ENCODE measurements around the gene IRF8. TPM values are rescaled to one million over a fixed set of nuclear protein-coding genes. Genes with fewer than 3 reads are reported as not detected.

The IRF8 gene
- total and polyA plus RNA-seq, 2 of the 4 experiments (the other 2 are of a cell fraction): not detected

GRCh38 chr16:85946541-85947124, 47.7 kb downstream of the IRF8 start:
- intact Hi-C loops (cut with micrococcal nuclease): no loop called here
- no peak overlapping the region for H3K27ac ChIP-seq (ENCODE audit: insufficient read depth, low read length)
- no peak overlapping the region for H3K9ac ChIP-seq (ENCODE audit: low read depth, low read length)
- H3K18ac ChIP-seq (ENCODE audit: low read depth, low read length): no peak overlapping the region
- in situ Hi-C loops (cut with MboI; ENCODE audit: low sequenced_read_pairs): no loop called here
- H3K9me3 ChIP-seq (ENCODE audit: control insufficient read depth, insufficient read depth, low read length): no peaks in the 10 kb centered on the region
- H2AK5ac ChIP-seq (ENCODE audit: low read depth, low read length): no peak overlapping the region
- no peak overlapping the region for H3K14ac ChIP-seq (replicated peaks; ENCODE audit: low read depth, low read length)
- H2BK20ac ChIP-seq (ENCODE audit: low read depth, low read length): no peak overlapping the region
- no peak overlapping the region for H2AFZ ChIP-seq (replicated peaks; ENCODE audit: low read length, poor library complexity)
- BruUV-seq (replicated peaks): no TSS peak
- WGBS, 2 experiments (ENCODE audit: extremely low coverage in 2 of 2, insufficient read length in 1 of 2): 56% methylated on average over 8 of the region's 13 CpGs; no CpG with 5 or more reads in 1 of the 2 experiments
- H2BK5ac ChIP-seq (ENCODE audit: low read depth, low read length, poor library complexity, severe bottlenecking): no peak overlapping the region
- H4K20me1 ChIP-seq (ENCODE audit: insufficient read depth, low read length): no peaks in the 10 kb centered on the region
- H4K5ac ChIP-seq (ENCODE audit: low read depth, low read length): no peak overlapping the region
- DNase-seq: no peak
- no peak for ATAC-seq (ENCODE audit: low read depth)
- H3K56ac ChIP-seq (ENCODE audit: extremely low read depth, insufficient read depth, low read length): no peak overlapping the region
- H3K27me3 ChIP-seq (ENCODE audit: control insufficient read depth, insufficient read depth, low read length): peaks cover 80% of the 10 kb centered on the region
- H4K91ac ChIP-seq (ENCODE audit: insufficient read depth, low read depth, low read length): no peak overlapping the region
- no peak overlapping the region for H3K4me3 ChIP-seq (ENCODE audit: insufficient read depth, low read depth, low read length)
- no peaks in the 10 kb centered on the region for H3K4me1 ChIP-seq (ENCODE audit: control insufficient read depth, insufficient read depth, low read length)
- H3K79me1 ChIP-seq (ENCODE audit: low read depth in 1 of 2, low read length in 2 of 2): no peaks in the 10 kb centered on the region
- dilution Hi-C loops (cut with HindIII; ENCODE audit: low sequenced_read_pairs, unreplicated experiment): no loop called here
- TF ChIP-seq SMC3 (IDR thresholded peaks at IDR 0.05; ENCODE audit: low read depth, low read length): no peak
- no peak for TF ChIP-seq BHLHE40 (IDR thresholded peaks at IDR 0.05; ENCODE audit: low read depth, low read length)
- no peak for TF ChIP-seq CEBPB (IDR thresholded peaks at IDR 0.05; ENCODE audit: low read depth, low read length)
- no peak for TF ChIP-seq MXI1 (IDR thresholded peaks at IDR 0.05; ENCODE audit: borderline replicate concordance, low read depth, low read length)
- no peak for TF ChIP-seq USF2 (IDR thresholded peaks at IDR 0.05; ENCODE audit: low read depth, low read length)
- TF ChIP-seq RAD21 (IDR thresholded peaks at IDR 0.05; ENCODE audit: low read length): no peak
- TF ChIP-seq FOS (IDR thresholded peaks at IDR 0.05; ENCODE audit: low read depth, low read length): no peak
- TF ChIP-seq MAZ (IDR thresholded peaks at IDR 0.05; ENCODE audit: borderline replicate concordance, low read depth, low read length): no peak
- TF ChIP-seq NFE2L2 (IDR thresholded peaks at IDR 0.05; ENCODE audit: low read depth, low read length): no peak
- TF ChIP-seq ELK1 (IDR thresholded peaks at IDR 0.05; ENCODE audit: borderline replicate concordance, low read depth, low read length): no peak
- TF ChIP-seq CTCF (conservative IDR thresholded peaks at IDR 0.05; ENCODE audit: low read depth, low read length): no peak
- TF ChIP-seq POLR2A (IDR thresholded peaks at IDR 0.05; ENCODE audit: low read depth, low read length): no peak
- no peak for TF ChIP-seq RFX5 (IDR thresholded peaks at IDR 0.05; ENCODE audit: low read depth, low read length)
- no peak for TF ChIP-seq MAFK (IDR thresholded peaks at IDR 0.05; ENCODE audit: low read depth, low read length)
- TF ChIP-seq RCOR1 (IDR thresholded peaks at IDR 0.05; ENCODE audit: insufficient replicate concordance, low read length): no peak
- H2AK9ac ChIP-seq (replicated peaks; ENCODE audit: low read depth, low read length, poor library complexity): no peak overlapping the region
- H3K4me2 ChIP-seq (ENCODE audit: low read depth, low read length): no peak overlapping the region
- 0 out of 2 replicates have a peak, but pooled peaks cover 3% of the 10 kb centered on the region for H3K9me1 ChIP-seq (ENCODE audit: insufficient read depth, low read length)
- H2BK15ac ChIP-seq (ENCODE audit: low read depth, low read length): no peak overlapping the region
- H3K36me3 ChIP-seq (ENCODE audit: control insufficient read depth, insufficient read depth, low read length): no peaks in the 10 kb centered on the region
- no peak overlapping the region for H3K4ac ChIP-seq (ENCODE audit: low read depth, low read length)
- H4K8ac ChIP-seq (ENCODE audit: low read depth in 2 of 2, low read length in 2 of 2): no peak overlapping the region
- ChIA-PET CTCF (interaction anchor here (0.6 kb wide), 1 partner anchor 40 kb away, joined by 3 read pairs; no protein-coding TSS in a partner anchor), POLR2A (ENCODE audit: unreplicated experiment) (no interaction called here)
- no peak overlapping the region for H3K23ac ChIP-seq (ENCODE audit: low read depth, low read length)
- no peak overlapping the region for H2BK120ac ChIP-seq (ENCODE audit: low read depth, low read length)
